Measurements from ENCODE around the gene NECTIN2.

NECTIN2 gene

GRCh38 chr19:44845612-44846454, at the start of gene NECTIN2:
Gene NECTIN2, plus strand, starts transcription at chr19:44846297. Its CDS starts 229 bp downstream, at chr19:44846526.
- intact Hi-C loops (cut with DNase I) = loop anchor here (2.0 to 5.0 kb wide), 3 partner anchors 45 to 124 kb away; no protein-coding TSS in a partner anchor
- peak; percentile 68 to 97 (median 84) for DNase-seq

- intact Hi-C loops (cut with DNase I) = no loop called here
- peak in 4 of 10 donors; percentile 6 to 63 (median 12) for DNase-seq
Measured at GRCh38 chr19:44796701-44797115, 49.4 kb upstream of the NECTIN2 start.

- intact Hi-C loops (cut with DNase I) = loop anchor here (2.0 kb wide), 1 partner anchor 45 kb away; no protein-coding TSS in a partner anchor
- DNase-seq = no peak
Measured at GRCh38 chr19:44799627-44800346, 46.3 kb upstream of the NECTIN2 start.

GRCh38 chr19:44800461-44800860, 45.6 kb upstream of the NECTIN2 start:
- intact Hi-C loops (cut with DNase I) = loop anchor here (2.0 kb wide), 1 partner anchor 44 kb away; no protein-coding TSS in a partner anchor
- peak; percentile 38 to 95 (median 76) for DNase-seq

GRCh38 chr19:44803442-44804428, 42.4 kb upstream of the NECTIN2 start:
- DNase-seq = no peak
- intact Hi-C loops (cut with DNase I) = no loop called here

- intact Hi-C loops (cut with DNase I) = no loop called here
- peak in 1 of 10 donors; percentile 69 for DNase-seq
Measured at GRCh38 chr19:44806291-44806690, 39.8 kb upstream of the NECTIN2 start.

- intact Hi-C loops (cut with DNase I) = no loop called here
Measured at GRCh38 chr19:44807162-44807561, 38.9 kb upstream of the NECTIN2 start.

GRCh38 chr19:44807652-44808462, 38.2 kb upstream of the NECTIN2 start:
- intact Hi-C loops (cut with DNase I) = no loop called here
- DNase-seq = peak in 2 of 10 donors; percentile 11 to 21

More at GRCh38 chr19:44807162-44807561, 38.9 kb upstream of the NECTIN2 start:
- no peak for DNase-seq

GRCh38 chr19:44808463-44809371, 37.4 kb upstream of the NECTIN2 start, which contains the start of gene BCAM:
Gene BCAM, plus strand, starts transcription at chr19:44809103. Its CDS starts 22 bp downstream, at chr19:44809125.
- peak in 6 of 10 donors; percentile 16 to 92 (median 34) for DNase-seq
- intact Hi-C loops (cut with DNase I) = no loop called here

- intact Hi-C loops (cut with DNase I) = no loop called here
Measured at GRCh38 chr19:44809577-44810233, 36.4 kb upstream of the NECTIN2 start.

GRCh38 chr19:44810234-44811121, 35.6 kb upstream of the NECTIN2 start:
- intact Hi-C loops (cut with DNase I) = no loop called here
- no peak for DNase-seq

More at GRCh38 chr19:44809577-44810233, 36.4 kb upstream of the NECTIN2 start:
- DNase-seq = peak in 1 of 10 donors; percentile 31

GRCh38 chr19:44811122-44811419, 35.0 kb upstream of the NECTIN2 start:
- no peak for DNase-seq
- intact Hi-C loops (cut with DNase I) = no loop called here

- no peak for DNase-seq
- intact Hi-C loops (cut with DNase I) = no loop called here
Measured at GRCh38 chr19:44812142-44812718, 33.9 kb upstream of the NECTIN2 start.

- no peak for DNase-seq
Measured at GRCh38 chr19:44813070-44813840, 32.8 kb upstream of the NECTIN2 start.

GRCh38 chr19:44813841-44814470, 32.1 kb upstream of the NECTIN2 start:
- intact Hi-C loops (cut with DNase I) = no loop called here
- DNase-seq = no peak

More at GRCh38 chr19:44813070-44813840, 32.8 kb upstream of the NECTIN2 start:
- intact Hi-C loops (cut with DNase I) = no loop called here
